Neural cell (in vitro differentiated cells): ENCODE results near the gene CCNH. TPM values are rescaled to one million over a fixed set of nuclear protein-coding genes. Genes with fewer than 3 reads are reported as not detected.

Experiments
- H2AFZ ChIP-seq: fragments of 200-600, 300-800 bp; sonication (generic), shearing (Covaris generic); 2 replicates; pipeline ENCODE4 v1.6.0; 2014; ENCODE audit warnings: low read depth, mild to moderate bottlenecking, antibody characterized with exemption, low read length, moderate library complexity
- H3F3A ChIP-seq: fragments of 200-600 bp; shearing (Covaris generic); 2 replicates; pipeline ENCODE4 v1.6.1; 2016; ENCODE audit warnings: mild to moderate bottlenecking, moderate library complexity, mixed read lengths, antibody characterized with exemption, low read length; ENCODE audit not compliant: insufficient read depth, poor library complexity, severe bottlenecking
- H3K27ac ChIP-seq: fragments of 200-600, 300-800 bp; sonication (generic), shearing (Covaris generic); 2 replicates; pipeline ENCODE4 v1.5.1; 2014; ENCODE audit warnings: mild to moderate bottlenecking, low read length, moderate library complexity
- H3K27me3 ChIP-seq: fragments of 300-800, 200-600 bp; sonication (generic), shearing (Covaris generic); 2 replicates; pipeline ENCODE4 v1.6.0; 2014; ENCODE audit warnings: mild to moderate bottlenecking, low read depth, low read length, moderate library complexity; ENCODE audit not compliant: insufficient read depth
- H3K36me3 ChIP-seq: fragments of 300-800, 200-600 bp; sonication (generic), shearing (Covaris generic); 2 replicates; pipeline ENCODE4 v1.5.1; 2014; ENCODE audit warnings: mild to moderate bottlenecking, antibody characterized with exemption, low read length, moderate library complexity; ENCODE audit not compliant: insufficient read depth
- H3K4me2 ChIP-seq: fragments of 300-800, 200-600 bp; sonication (generic), shearing (Covaris generic); 2 replicates; pipeline ENCODE4 v1.6.0; 2014; ENCODE audit warnings: mild to moderate bottlenecking, low read length
- H3K4me3 ChIP-seq: fragments of 300-800, 200-600 bp; sonication (generic), shearing (Covaris generic); 2 replicates; pipeline ENCODE4 v1.5.1; 2014; ENCODE audit warnings: mild to moderate bottlenecking, low read length, moderate library complexity
- H3K79me2 ChIP-seq: fragments of 200-600 bp; shearing (Covaris generic); replicated peaks from 2 replicates; pipeline ENCODE4 v1.6.0; 2014; ENCODE audit warnings: mild to moderate bottlenecking, low read length, moderate library complexity; ENCODE audit not compliant: insufficient read depth
- H3K9ac ChIP-seq: fragments of 300-800, 200-600 bp; sonication (generic), shearing (Covaris generic); 2 replicates; pipeline ENCODE4 v1.6.1; 2016; ENCODE audit warnings: mild to moderate bottlenecking, low read length, mixed read lengths
- H3K9me2 ChIP-seq: fragments of 200-600 bp; shearing (Covaris generic); 2 replicates; pipeline ENCODE4 v1.6.1; 2016; ENCODE audit warnings: mild to moderate bottlenecking, low read length, mixed read lengths; ENCODE audit not compliant: insufficient read depth
- H3K9me3 ChIP-seq: fragments of 200-600, 300-800 bp; sonication (generic), shearing (Covaris generic); 2 replicates; pipeline ENCODE4 v1.6.1; 2016; ENCODE audit warnings: mild to moderate bottlenecking, mixed run types, low read length, moderate library complexity, mixed read lengths
- H4K20me1 ChIP-seq: fragments of 200-600 bp; shearing (Covaris generic); 2 replicates; pipeline ENCODE4 v1.6.1; 2016; ENCODE audit warnings: mild to moderate bottlenecking, mixed run types; ENCODE audit not compliant: insufficient read depth
- EP300 ChIP-seq: fragments of 450-650 bp; conservative IDR thresholded peaks from 2 replicates; pipeline ENCODE4 v1.6.1; 2014; ENCODE audit warnings: antibody characterized with exemption, mild to moderate bottlenecking, moderate library complexity; ENCODE audit not compliant: poor library complexity, severe bottlenecking
- EZH2 ChIP-seq: fragments of 200-600, 300-800 bp; shearing (Covaris generic), sonication (generic); IDR thresholded peaks from 2 replicates; pipeline ENCODE4 v1.6.1; 2014; ENCODE audit warnings: antibody characterized with exemption, low read length, borderline replicate concordance, mild to moderate bottlenecking; ENCODE audit not compliant: insufficient read depth, poor library complexity, severe bottlenecking
- MXI1 ChIP-seq: fragments of 450-650 bp; conservative IDR thresholded peaks from 2 replicates; pipeline ENCODE4 v1.6.1; 2014; ENCODE audit warnings: antibody characterized with exemption, mild to moderate bottlenecking; ENCODE audit not compliant: poor library complexity, severe bottlenecking
- POLR2AphosphoS5 ChIP-seq: IDR thresholded peaks from 2 replicates; pipeline ENCODE4 v1.6.1; 2012
- RAD21 ChIP-seq: fragments of 450-650 bp; conservative IDR thresholded peaks from 2 replicates; pipeline ENCODE4 v1.6.1; 2014; ENCODE audit warnings: antibody characterized with exemption, mild to moderate bottlenecking, moderate library complexity
- SMC3 ChIP-seq: fragments of 450-650 bp; conservative IDR thresholded peaks from 2 replicates; pipeline ENCODE4 v1.6.1; 2014; ENCODE audit warnings: antibody characterized with exemption, mild to moderate bottlenecking, moderate library complexity; ENCODE audit not compliant: poor library complexity
- TAF1 ChIP-seq: IDR thresholded peaks from 2 replicates; pipeline ENCODE4 v1.6.1; 2012; ENCODE audit warnings: low read depth
- polyA plus RNA-seq: library from polyadenylated mRNA; depleted of rRNA; stranded (reverse); fragments of >200 nt; gene quantifications from 2 replicates; pipeline ENCODE4 v1.2.3, GENCODE V29; 2014
- TF ChIP-seq, protein P1 (sequence below): fragments of 450-650 bp; IDR thresholded peaks from 2 replicates; pipeline ENCODE4 v1.5.1; 2014; ENCODE audit warnings: antibody characterized with exemption, mild to moderate bottlenecking, moderate library complexity; ENCODE audit not compliant: poor library complexity, severe bottlenecking
- TF ChIP-seq, protein P2 (sequence below): IDR thresholded peaks from 2 replicates; pipeline ENCODE4 v1.6.1; 2012; ENCODE audit warnings: borderline replicate concordance

Gene CCNH
- polyA plus RNA-seq, 1 donor from 2014 or later = 127 TPM

DNA sequence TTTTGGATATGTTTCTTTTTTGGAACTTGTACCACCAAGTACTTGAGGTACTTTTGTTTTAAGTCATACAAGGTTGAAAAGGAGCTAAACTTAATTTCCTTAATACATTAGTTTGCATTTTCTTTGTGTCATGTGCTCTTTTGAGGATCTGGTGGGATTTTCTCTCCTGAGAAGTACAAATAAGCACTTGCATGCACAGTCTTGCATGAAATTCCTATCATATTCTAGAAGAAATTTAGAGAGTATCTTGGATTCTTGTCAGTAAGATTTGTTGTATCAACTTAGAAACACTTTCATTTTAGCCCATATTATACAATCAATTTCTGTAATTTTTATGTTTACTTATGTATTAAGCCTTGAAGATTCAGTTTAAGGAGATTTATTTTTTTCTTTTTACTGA lies 64.9 kb downstream of the CCNH start:
- no peaks in the 10 kb centered on the region for H4K20me1 ChIP-seq
- no peak overlapping the region for H2AFZ ChIP-seq
- H3K9me2 ChIP-seq = no peaks in the 10 kb centered on the region
- no peaks in the 10 kb centered on the region for H3K27me3 ChIP-seq
- TF ChIP-seq RAD21 (no peak), MXI1 (no peak), SMC3 (no peak), EP300 (no peak), EZH2 (no peak), POLR2AphosphoS5 (no peak), TAF1 (no peak)
- TF ChIP-seq, protein P1, sequence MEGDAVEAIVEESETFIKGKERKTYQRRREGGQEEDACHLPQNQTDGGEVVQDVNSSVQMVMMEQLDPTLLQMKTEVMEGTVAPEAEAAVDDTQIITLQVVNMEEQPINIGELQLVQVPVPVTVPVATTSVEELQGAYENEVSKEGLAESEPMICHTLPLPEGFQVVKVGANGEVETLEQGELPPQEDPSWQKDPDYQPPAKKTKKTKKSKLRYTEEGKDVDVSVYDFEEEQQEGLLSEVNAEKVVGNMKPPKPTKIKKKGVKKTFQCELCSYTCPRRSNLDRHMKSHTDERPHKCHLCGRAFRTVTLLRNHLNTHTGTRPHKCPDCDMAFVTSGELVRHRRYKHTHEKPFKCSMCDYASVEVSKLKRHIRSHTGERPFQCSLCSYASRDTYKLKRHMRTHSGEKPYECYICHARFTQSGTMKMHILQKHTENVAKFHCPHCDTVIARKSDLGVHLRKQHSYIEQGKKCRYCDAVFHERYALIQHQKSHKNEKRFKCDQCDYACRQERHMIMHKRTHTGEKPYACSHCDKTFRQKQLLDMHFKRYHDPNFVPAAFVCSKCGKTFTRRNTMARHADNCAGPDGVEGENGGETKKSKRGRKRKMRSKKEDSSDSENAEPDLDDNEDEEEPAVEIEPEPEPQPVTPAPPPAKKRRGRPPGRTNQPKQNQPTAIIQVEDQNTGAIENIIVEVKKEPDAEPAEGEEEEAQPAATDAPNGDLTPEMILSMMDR = no peak
- TF ChIP-seq, protein P2, sequence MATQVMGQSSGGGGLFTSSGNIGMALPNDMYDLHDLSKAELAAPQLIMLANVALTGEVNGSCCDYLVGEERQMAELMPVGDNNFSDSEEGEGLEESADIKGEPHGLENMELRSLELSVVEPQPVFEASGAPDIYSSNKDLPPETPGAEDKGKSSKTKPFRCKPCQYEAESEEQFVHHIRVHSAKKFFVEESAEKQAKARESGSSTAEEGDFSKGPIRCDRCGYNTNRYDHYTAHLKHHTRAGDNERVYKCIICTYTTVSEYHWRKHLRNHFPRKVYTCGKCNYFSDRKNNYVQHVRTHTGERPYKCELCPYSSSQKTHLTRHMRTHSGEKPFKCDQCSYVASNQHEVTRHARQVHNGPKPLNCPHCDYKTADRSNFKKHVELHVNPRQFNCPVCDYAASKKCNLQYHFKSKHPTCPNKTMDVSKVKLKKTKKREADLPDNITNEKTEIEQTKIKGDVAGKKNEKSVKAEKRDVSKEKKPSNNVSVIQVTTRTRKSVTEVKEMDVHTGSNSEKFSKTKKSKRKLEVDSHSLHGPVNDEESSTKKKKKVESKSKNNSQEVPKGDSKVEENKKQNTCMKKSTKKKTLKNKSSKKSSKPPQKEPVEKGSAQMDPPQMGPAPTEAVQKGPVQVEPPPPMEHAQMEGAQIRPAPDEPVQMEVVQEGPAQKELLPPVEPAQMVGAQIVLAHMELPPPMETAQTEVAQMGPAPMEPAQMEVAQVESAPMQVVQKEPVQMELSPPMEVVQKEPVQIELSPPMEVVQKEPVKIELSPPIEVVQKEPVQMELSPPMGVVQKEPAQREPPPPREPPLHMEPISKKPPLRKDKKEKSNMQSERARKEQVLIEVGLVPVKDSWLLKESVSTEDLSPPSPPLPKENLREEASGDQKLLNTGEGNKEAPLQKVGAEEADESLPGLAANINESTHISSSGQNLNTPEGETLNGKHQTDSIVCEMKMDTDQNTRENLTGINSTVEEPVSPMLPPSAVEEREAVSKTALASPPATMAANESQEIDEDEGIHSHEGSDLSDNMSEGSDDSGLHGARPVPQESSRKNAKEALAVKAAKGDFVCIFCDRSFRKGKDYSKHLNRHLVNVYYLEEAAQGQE = no peak
- H3F3A ChIP-seq = no peaks in the 10 kb centered on the region
- H3K9me3 ChIP-seq = no peaks in the 10 kb centered on the region
- H3K4me2 ChIP-seq = no peak overlapping the region
- H3K27ac ChIP-seq = no peak overlapping the region
- no peak overlapping the region for H3K4me3 ChIP-seq
- H3K79me2 ChIP-seq = no peaks in the 10 kb centered on the region
- H3K36me3 ChIP-seq = no peaks in the 10 kb centered on the region
- H3K9ac ChIP-seq = no peak overlapping the region

DNA sequence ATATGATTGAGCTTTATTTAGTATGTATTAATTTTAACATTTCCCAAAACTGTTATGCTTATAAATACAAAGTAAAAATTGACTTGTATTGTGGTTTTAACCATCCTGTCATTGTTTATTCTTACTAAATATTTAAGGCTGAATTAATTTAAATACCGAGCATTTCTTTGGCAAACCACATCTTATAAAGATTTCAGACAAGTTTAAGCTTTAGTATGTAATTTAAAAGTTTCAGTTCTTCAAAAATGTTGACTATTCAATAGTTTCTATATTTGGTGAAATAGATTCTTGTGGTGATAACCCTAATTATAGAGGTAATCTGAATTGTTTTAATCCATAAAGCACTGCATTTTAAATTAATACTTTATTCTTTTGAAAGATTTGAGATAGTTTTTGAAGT lies 65.5 kb downstream of the CCNH start:
- Histone ChIP-seq H3K27ac (no peak overlapping the region), H3F3A (no peaks in the 10 kb centered on the region), H3K4me2 (no peak overlapping the region), H3K27me3 (no peaks in the 10 kb centered on the region), H3K9ac (no peak overlapping the region), H3K79me2 (no peaks in the 10 kb centered on the region), H4K20me1 (no peaks in the 10 kb centered on the region), H3K9me2 (no peaks in the 10 kb centered on the region), H2AFZ (no peak overlapping the region), H3K9me3 (no peaks in the 10 kb centered on the region), H3K36me3 (no peaks in the 10 kb centered on the region), H3K4me3 (no peak overlapping the region)
- TF ChIP-seq RAD21 (no peak), EP300 (no peak), SMC3 (no peak), EZH2 (no peak), MXI1 (no peak), TAF1 (no peak), POLR2AphosphoS5 (no peak)
- TF ChIP-seq, protein P1 = no peak
- TF ChIP-seq, protein P2 = no peak
